ENCODE data around the gene SUN2. TPM values are rescaled to one million over a fixed set of nuclear protein-coding genes. Genes with fewer than 3 reads are reported as not detected.

Gene SUN2
- total and polyA plus RNA-seq, 2 of the 4 experiments (the other 2 are of a cell fraction) = 27.8 to 50.0 TPM

GRCh38 chr22:38772623-38772873 is 16.8 kb upstream of the SUN2 start:
- H3K4me3 ChIP-seq (ENCODE audit: insufficient read depth, low read depth, low read length) = no peak overlapping the region
- no peak overlapping the region for H4K8ac ChIP-seq (ENCODE audit: low read depth in 2 of 2, low read length in 2 of 2)
- no peaks in the 10 kb centered on the region for H3K36me3 ChIP-seq (ENCODE audit: control insufficient read depth, insufficient read depth, low read length)
- no peaks in the 10 kb centered on the region for H4K20me1 ChIP-seq (ENCODE audit: insufficient read depth, low read length)
- intact Hi-C loops (cut with micrococcal nuclease) = no loop called here
- no peak overlapping the region for H2BK120ac ChIP-seq (ENCODE audit: low read depth, low read length)
- no TSS peak for BruUV-seq (replicated peaks)
- ATAC-seq (ENCODE audit: low read depth) (no peak), DNase-seq (no peak)
- H3K4me1 ChIP-seq (ENCODE audit: control insufficient read depth, insufficient read depth, low read length) = no peaks in the 10 kb centered on the region
- H3K9ac ChIP-seq (ENCODE audit: low read depth, low read length) = no peak overlapping the region
- H3K4ac ChIP-seq (ENCODE audit: low read depth, low read length) = no peak overlapping the region
- no peak overlapping the region for H3K27ac ChIP-seq (ENCODE audit: insufficient read depth, low read length)
- no peaks in the 10 kb centered on the region for H3K27me3 ChIP-seq (ENCODE audit: control insufficient read depth, insufficient read depth, low read length)
- ChIA-PET POLR2A (ENCODE audit: unreplicated experiment) (no interaction called here), CTCF (interaction anchor here (0.6 kb wide), 1 partner anchor 454 kb away, joined by 3 read pairs; no protein-coding TSS in a partner anchor)
- no peak overlapping the region for H3K18ac ChIP-seq (ENCODE audit: low read depth, low read length)
- TF ChIP-seq ELK1 (IDR thresholded peaks at IDR 0.05; ENCODE audit: borderline replicate concordance, low read depth, low read length) (no peak), RAD21 (IDR thresholded peaks at IDR 0.05; ENCODE audit: low read length) (no peak), CTCF (conservative IDR thresholded peaks at IDR 0.05; ENCODE audit: low read depth, low read length) (no peak)
- H2BK15ac ChIP-seq (ENCODE audit: low read depth, low read length) = no peak overlapping the region
- no peaks in the 10 kb centered on the region for H3K79me1 ChIP-seq (ENCODE audit: low read depth in 1 of 2, low read length in 2 of 2)
- no peak overlapping the region for H2BK5ac ChIP-seq (ENCODE audit: low read depth, low read length, poor library complexity, severe bottlenecking)
- no peak overlapping the region for H4K91ac ChIP-seq (ENCODE audit: insufficient read depth, low read depth, low read length)
- dilution Hi-C loops (cut with HindIII; ENCODE audit: low sequenced_read_pairs, unreplicated experiment) = no loop called here
- H3K9me3 ChIP-seq (ENCODE audit: control insufficient read depth, insufficient read depth, low read length) = no peaks in the 10 kb centered on the region
- no peak overlapping the region for H3K4me2 ChIP-seq (ENCODE audit: low read depth, low read length)
- H2BK20ac ChIP-seq (ENCODE audit: low read depth, low read length) = no peak overlapping the region
- no peaks in the 10 kb centered on the region for H3K9me1 ChIP-seq (ENCODE audit: insufficient read depth, low read length)
- no peak overlapping the region for H3K14ac ChIP-seq (replicated peaks; ENCODE audit: low read depth, low read length)
- in situ Hi-C loops (cut with MboI; ENCODE audit: low sequenced_read_pairs) = no loop called here
- no peak overlapping the region for H2AK9ac ChIP-seq (replicated peaks; ENCODE audit: low read depth, low read length, poor library complexity)
- 71% methylated on average over 6 of the region's 8 CpGs; no CpG with 5 or more reads in 1 of the 2 experiments for WGBS, 2 experiments (ENCODE audit: extremely low coverage in 2 of 2, insufficient read length in 1 of 2)
- no peak overlapping the region for H3K23ac ChIP-seq (ENCODE audit: low read depth, low read length)
- no peak overlapping the region for H3K56ac ChIP-seq (ENCODE audit: extremely low read depth, insufficient read depth, low read length)
- no peak overlapping the region for H2AFZ ChIP-seq (replicated peaks; ENCODE audit: low read length, poor library complexity)
- H2AK5ac ChIP-seq (ENCODE audit: low read depth, low read length) = no peak overlapping the region
- no peak overlapping the region for H4K5ac ChIP-seq (ENCODE audit: low read depth, low read length)
